ENCODE data around the gene DENND4A. TPM values are rescaled to one million over a fixed set of nuclear protein-coding genes. Genes with fewer than 3 reads are reported as not detected.
A peak's percentile ranks its signal among the peaks of the same experiment; 100 is the strongest.

Gene DENND4A
- total and polyA plus RNA-seq, 9 of the 15 experiments (the other 6 are each of a cell fraction or from before 2014, with no cell fraction given) = 6.8 to 32.3 (median 19.9) TPM

DNA sequence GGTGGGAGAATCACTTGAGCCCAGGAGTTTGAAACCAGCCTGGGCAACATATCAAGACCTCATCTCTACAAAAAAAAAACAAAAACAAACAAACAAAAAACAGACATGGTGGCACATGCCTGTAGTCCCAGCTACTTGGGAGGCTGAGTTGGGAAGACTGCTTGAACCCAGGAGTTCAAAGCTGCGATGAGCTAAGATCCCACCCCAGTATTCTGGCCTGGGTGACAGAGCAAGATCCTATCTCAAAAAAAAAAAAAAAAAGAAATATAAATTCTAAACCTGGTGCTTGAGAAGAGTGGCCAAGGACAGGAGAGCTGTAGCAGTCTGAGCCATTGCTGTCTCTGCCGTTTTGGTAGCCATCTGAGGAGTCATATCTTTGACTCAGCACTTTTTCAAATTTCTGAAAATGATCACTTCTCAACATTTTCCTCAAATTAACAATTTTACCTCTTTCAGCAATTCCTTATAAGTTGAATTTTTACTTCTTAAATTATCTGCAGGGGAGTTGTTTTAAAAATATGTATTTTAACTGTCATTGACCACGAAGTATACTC, 3.6 kb upstream of the DENND4A start (continued):
- TF ChIP-seq MGA (IDR thresholded peaks at IDR 0.05) (no peak), MED1 (CRISPR knock-in tag; IDR thresholded peaks at IDR 0.05; ENCODE audit: borderline replicate concordance) (no peak), KLF10 (CRISPR knock-in tag; IDR thresholded peaks at IDR 0.05) (no peak), POLR2AphosphoS2 (IDR thresholded peaks at IDR 0.05; ENCODE audit: low read length) (no peak), ZNF584 (CRISPR knock-in tag; IDR thresholded peaks at IDR 0.05; ENCODE audit: low read depth) (no peak), ZKSCAN3 (CRISPR knock-in tag; IDR thresholded peaks at IDR 0.05) (no peak), GTF2F1 (IDR thresholded peaks at IDR 0.05; ENCODE audit: low read depth, low read length) (no peak), ZNF668 (CRISPR knock-in tag; IDR thresholded peaks at IDR 0.05) (no peak), ZNF316 (IDR thresholded peaks at IDR 0.05) (peak; percentile 100), MYNN (IDR thresholded peaks at IDR 0.05) (no peak), MYNN (CRISPR knock-in tag; IDR thresholded peaks at IDR 0.05) (no peak)
